ENCODE measurements around the gene NLRP9. TPM values are rescaled to one million over a fixed set of nuclear protein-coding genes. Genes with fewer than 3 reads are reported as not detected.
A peak's percentile ranks its signal among the peaks of the same experiment; 100 is the strongest.

The NLRP9 gene
- total RNA-seq, 4 donors from 2014 or later: not detected

- no peak for DNase-seq
- TF ChIP-seq POLR2A (IDR thresholded peaks at IDR 0.05) (no peak), CTCF (IDR thresholded peaks at IDR 0.05) (no peak)
- no peaks in the 10 kb centered on the region for H3K27me3 ChIP-seq
- 85 to 87% methylated on average over 27 to 29 of the region's 43 CpGs for WGBS, 2 donors
- H3K27ac ChIP-seq: no peak overlapping the region
- H3K4me3 ChIP-seq: no peak overlapping the region
- intact Hi-C loops (cut with DNase I): no loop called here
- H3K9me3 ChIP-seq: no peaks in the 10 kb centered on the region
- H3K36me3 ChIP-seq: peaks cover 47 to 96% (median 51%) of the 10 kb centered on the region in 3 donors
- peaks cover 7 to 57% (median 13%) of the 10 kb centered on the region in 3 donors for H3K4me1 ChIP-seq
These were observed 68.6 kb downstream of the NLRP9 start for GRCh38 chr19:55669418-55670279.

GRCh38 chr19:55668603-55669348, 69.4 kb downstream of the NLRP9 start:
- no peak for TF ChIP-seq POLR2A (IDR thresholded peaks at IDR 0.05)
- TF ChIP-seq CTCF (IDR thresholded peaks at IDR 0.05): no peak
- Histone ChIP-seq H3K9me3 (no peaks in the 10 kb centered on the region), H3K4me3 (no peak overlapping the region), H3K4me1 (peaks cover 0 to 48% (median 5%) of the 10 kb centered on the region in 3 donors), H3K27ac (peak overlapping the region in 2 of 4 donors; percentile 40 to 65), H3K36me3 (peaks cover 49 to 99% (median 60%) of the 10 kb centered on the region in 3 donors), H3K27me3 (no peaks in the 10 kb centered on the region)
- 80 to 93% methylated on average over 1 to 3 of the region's 30 CpGs for WGBS, 2 donors
- no peak for DNase-seq
- intact Hi-C loops (cut with DNase I): no loop called here

- WGBS, 2 donors: 31 to 37% methylated on average over 2 of the region's 11 CpGs
- TF ChIP-seq CTCF (IDR thresholded peaks at IDR 0.05): no peak
- TF ChIP-seq POLR2A (IDR thresholded peaks at IDR 0.05): no peak
- intact Hi-C loops (cut with DNase I): no loop called here
- Histone ChIP-seq H3K36me3 (peaks cover 57 to 99% (median 68%) of the 10 kb centered on the region in 3 donors), H3K4me1 (peaks cover 0 to 40% (median 5%) of the 10 kb centered on the region in 3 donors), H3K27ac (peak overlapping the region; percentile 12 to 65 (median 48)), H3K27me3 (no peaks in the 10 kb centered on the region), H3K4me3 (no peak overlapping the region), H3K9me3 (no peaks in the 10 kb centered on the region)
- DNase-seq: no peak
These were observed 70.2 kb downstream of the NLRP9 start for GRCh38 chr19:55667958-55668357.

GRCh38 chr19:55667511-55667910, 70.7 kb downstream of the NLRP9 start:
- intact Hi-C loops (cut with DNase I): no loop called here
- TF ChIP-seq POLR2A (IDR thresholded peaks at IDR 0.05): no peak
- TF ChIP-seq CTCF (IDR thresholded peaks at IDR 0.05): no peak
- no peaks in the 10 kb centered on the region for H3K27me3 ChIP-seq
- H3K9me3 ChIP-seq: no peaks in the 10 kb centered on the region
- no peak overlapping the region for H3K4me3 ChIP-seq
- H3K4me1 ChIP-seq: peaks cover 0 to 40% (median 5%) of the 10 kb centered on the region in 3 donors
- DNase-seq: no peak
- WGBS, 2 donors: 76% methylated on average over 12 of the region's 12 CpGs; no CpG with 5 or more reads in 1 of the 2 donors
- peaks cover 61 to 99% (median 73%) of the 10 kb centered on the region in 3 donors for H3K36me3 ChIP-seq
- H3K27ac ChIP-seq: peak overlapping the region in 3 of 4 donors; percentile 40 to 65 (median 57)

GRCh38 chr19:55667006-55667381, 71.2 kb downstream of the NLRP9 start:
- Histone ChIP-seq H3K4me1 (peaks cover 0 to 40% (median 5%) of the 10 kb centered on the region in 3 donors), H3K4me3 (no peak overlapping the region), H3K27ac (peak overlapping the region in 1 of 4 donors; percentile 65), H3K27me3 (no peaks in the 10 kb centered on the region), H3K9me3 (no peaks in the 10 kb centered on the region), H3K36me3 (peaks cover 66 to 99% (median 78%) of the 10 kb centered on the region in 3 donors)
- 67% methylated on average over 1 of the region's 4 CpGs; no CpG with 5 or more reads in 1 of the 2 donors for WGBS, 2 donors
- TF ChIP-seq POLR2A (IDR thresholded peaks at IDR 0.05) (no peak), CTCF (IDR thresholded peaks at IDR 0.05) (no peak)
- no peak for DNase-seq
- intact Hi-C loops (cut with DNase I): no loop called here

Measured in esophagus squamous epithelium (tissue), 5 donors.